Measurements from ENCODE around the gene RETN.

RETN gene

GRCh38 chr19:7680606-7681339, 11.9 kb downstream of the RETN start, which contains the start of gene TRAPPC5:
Gene TRAPPC5, plus strand, starts transcription at chr19:7680833. Its CDS starts 1,421 bp downstream, at chr19:7682254.
- Histone ChIP-seq H3K4me3 (ENCODE audit: low read depth, low read length) (peak within 1 kb of the TSS; percentile 82), H3K9ac (ENCODE audit: low read depth, low read length) (peak within 1 kb of the TSS; percentile 70), H3K27me3 (ENCODE audit: control insufficient read depth, insufficient read depth, low read length) (peaks cover 8% of the 10 kb centered on the region), H3K9me3 (ENCODE audit: control insufficient read depth, insufficient read depth, low read length) (no peaks in the 10 kb centered on the region), H3K4me1 (ENCODE audit: control insufficient read depth, insufficient read depth, low read length) (peaks cover 7% of the 10 kb centered on the region), H3K36me3 (ENCODE audit: control insufficient read depth, insufficient read depth, low read length) (peaks cover 12% of the 10 kb centered on the region)

DNA sequence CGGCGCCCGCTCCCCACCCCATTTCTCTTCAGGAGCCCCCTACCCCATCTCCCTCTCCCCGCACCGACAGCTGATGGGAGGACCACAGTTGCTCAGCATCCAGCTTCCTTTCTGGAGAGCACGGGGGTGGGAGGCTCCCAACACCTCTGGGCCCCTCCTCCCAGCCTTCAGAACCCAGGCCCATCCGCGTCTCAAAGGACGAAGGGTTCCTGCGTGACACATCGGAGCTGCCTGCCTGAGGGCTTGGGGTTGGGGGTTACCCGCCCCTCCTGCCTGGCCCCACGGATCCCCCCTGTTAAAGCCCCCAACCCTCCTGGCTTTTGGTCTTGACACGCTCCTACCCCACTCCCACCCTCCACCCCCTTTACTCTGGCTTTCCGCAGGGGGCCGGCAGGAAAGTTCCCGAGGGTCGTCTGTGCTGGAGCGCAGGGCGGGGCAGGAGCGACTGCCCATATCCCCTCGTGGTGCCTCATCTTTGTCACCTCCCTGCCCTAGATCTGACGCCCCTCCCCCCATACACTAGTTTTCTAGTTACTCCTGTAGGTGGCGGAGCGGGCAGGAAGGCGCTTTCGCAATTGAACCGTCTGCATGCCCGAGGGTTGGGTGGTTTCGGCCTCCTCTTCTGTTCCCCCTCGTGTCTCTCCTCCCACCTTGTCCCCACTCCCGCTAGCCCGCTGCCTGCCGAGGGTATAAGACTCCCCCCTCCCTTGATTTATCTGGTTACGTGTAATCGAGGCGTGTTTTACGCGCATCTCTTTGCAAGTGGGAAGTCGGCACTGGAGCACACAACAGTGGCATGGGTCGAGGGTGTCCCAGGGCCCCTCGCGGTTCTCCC, 12.7 kb downstream of the RETN start:
- Histone ChIP-seq H3K4me3 (ENCODE audit: low read depth, low read length) (peak overlapping the region; percentile 82), H3K27me3 (ENCODE audit: control insufficient read depth, insufficient read depth, low read length) (peaks cover 5% of the 10 kb centered on the region), H3K9me3 (ENCODE audit: control insufficient read depth, insufficient read depth, low read length) (no peaks in the 10 kb centered on the region), H3K9ac (ENCODE audit: low read depth, low read length) (peak overlapping the region; percentile 73), H3K4me1 (ENCODE audit: control insufficient read depth, insufficient read depth, low read length) (peaks cover 7% of the 10 kb centered on the region), H3K36me3 (ENCODE audit: control insufficient read depth, insufficient read depth, low read length) (peaks cover 12% of the 10 kb centered on the region)

- H3K4me3 ChIP-seq (ENCODE audit: low read depth, low read length): peak overlapping the region; percentile 82
- H3K9ac ChIP-seq (ENCODE audit: low read depth, low read length): peak overlapping the region; percentile 73
Measured at GRCh38 chr19:7682175-7682855, 13.5 kb downstream of the RETN start.

DNA sequence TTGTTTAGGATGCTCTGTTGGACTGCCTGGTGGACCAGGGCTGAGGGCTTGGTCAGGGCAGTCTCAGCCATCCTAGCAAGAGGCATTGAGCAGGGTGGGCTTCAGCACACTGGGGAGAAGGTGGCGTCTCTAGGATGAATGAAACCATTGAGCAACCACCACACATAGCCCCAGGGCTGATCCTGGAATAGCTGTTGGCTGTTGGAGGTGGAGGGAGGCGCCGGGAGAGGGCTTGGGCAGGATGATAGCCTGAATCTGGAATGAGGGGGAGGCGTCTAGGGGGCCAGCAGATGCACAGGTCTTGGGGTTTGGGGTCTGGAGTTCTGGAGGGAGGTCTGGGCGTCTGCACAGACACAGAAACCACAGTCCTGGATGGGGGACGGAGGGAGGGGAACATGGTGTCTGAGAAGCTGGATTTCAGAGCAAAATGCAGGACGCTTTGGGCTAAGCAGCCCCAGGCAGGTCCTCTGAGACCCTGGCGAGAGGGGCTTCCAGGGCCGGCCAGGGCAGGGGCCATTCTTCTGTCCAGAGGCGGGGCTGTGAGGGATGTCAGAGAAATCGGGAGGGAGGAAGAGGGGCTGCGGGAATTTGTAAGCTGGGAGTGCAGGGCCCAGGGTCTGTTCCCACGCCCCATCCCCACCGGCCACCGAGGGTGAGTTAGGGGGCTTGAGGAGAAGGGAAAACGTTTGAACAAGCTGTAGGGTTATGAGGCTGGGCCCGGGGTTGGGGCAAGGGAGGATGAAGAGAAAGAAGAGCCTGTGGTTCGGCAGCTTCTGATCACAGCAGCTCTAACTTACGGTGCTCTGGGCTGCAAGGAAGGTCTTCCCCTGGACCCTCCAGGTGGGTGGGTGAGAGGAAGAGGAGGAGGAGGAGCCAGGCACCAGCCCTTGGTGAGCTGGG, 16.9 kb downstream of the RETN start:
- Histone ChIP-seq H3K4me3 (ENCODE audit: low read depth, low read length) (peak overlapping the region; percentile 43), H3K36me3 (ENCODE audit: control insufficient read depth, insufficient read depth, low read length) (peaks cover 12% of the 10 kb centered on the region), H3K9ac (ENCODE audit: low read depth, low read length) (peak overlapping the region; percentile 26), H3K4me1 (ENCODE audit: control insufficient read depth, insufficient read depth, low read length) (peaks cover 7% of the 10 kb centered on the region), H3K27me3 (ENCODE audit: control insufficient read depth, insufficient read depth, low read length) (no peaks in the 10 kb centered on the region), H3K9me3 (ENCODE audit: control insufficient read depth, insufficient read depth, low read length) (no peaks in the 10 kb centered on the region)

More at GRCh38 chr19:7682175-7682855, 13.5 kb downstream of the RETN start:
- peaks cover 12% of the 10 kb centered on the region for H3K36me3 ChIP-seq (ENCODE audit: control insufficient read depth, insufficient read depth, low read length)
- peaks cover 2% of the 10 kb centered on the region for H3K27me3 ChIP-seq (ENCODE audit: control insufficient read depth, insufficient read depth, low read length)
- peaks cover 7% of the 10 kb centered on the region for H3K4me1 ChIP-seq (ENCODE audit: control insufficient read depth, insufficient read depth, low read length)
- no peaks in the 10 kb centered on the region for H3K9me3 ChIP-seq (ENCODE audit: control insufficient read depth, insufficient read depth, low read length)

- no peaks in the 10 kb centered on the region for H3K9me3 ChIP-seq (ENCODE audit: control insufficient read depth, insufficient read depth, low read length)
- no peak overlapping the region for H3K4me3 ChIP-seq (ENCODE audit: low read depth, low read length)
- peaks cover 12% of the 10 kb centered on the region for H3K36me3 ChIP-seq (ENCODE audit: control insufficient read depth, insufficient read depth, low read length)
- H3K9ac ChIP-seq (ENCODE audit: low read depth, low read length): no peak overlapping the region
- peaks cover 5% of the 10 kb centered on the region for H3K4me1 ChIP-seq (ENCODE audit: control insufficient read depth, insufficient read depth, low read length)
- H3K27me3 ChIP-seq (ENCODE audit: control insufficient read depth, insufficient read depth, low read length): peaks cover 2% of the 10 kb centered on the region
Measured at GRCh38 chr19:7687177-7687576, 18.3 kb downstream of the RETN start.

GRCh38 chr19:7689165-7689564, 20.3 kb downstream of the RETN start:
- Histone ChIP-seq H3K9me3 (ENCODE audit: control insufficient read depth, insufficient read depth, low read length) (no peaks in the 10 kb centered on the region), H3K9ac (ENCODE audit: low read depth, low read length) (no peak overlapping the region), H3K27me3 (ENCODE audit: control insufficient read depth, insufficient read depth, low read length) (peaks cover 2% of the 10 kb centered on the region), H3K4me3 (ENCODE audit: low read depth, low read length) (no peak overlapping the region), H3K4me1 (ENCODE audit: control insufficient read depth, insufficient read depth, low read length) (peaks cover 5% of the 10 kb centered on the region), H3K36me3 (ENCODE audit: control insufficient read depth, insufficient read depth, low read length) (no peaks in the 10 kb centered on the region)

DNA sequence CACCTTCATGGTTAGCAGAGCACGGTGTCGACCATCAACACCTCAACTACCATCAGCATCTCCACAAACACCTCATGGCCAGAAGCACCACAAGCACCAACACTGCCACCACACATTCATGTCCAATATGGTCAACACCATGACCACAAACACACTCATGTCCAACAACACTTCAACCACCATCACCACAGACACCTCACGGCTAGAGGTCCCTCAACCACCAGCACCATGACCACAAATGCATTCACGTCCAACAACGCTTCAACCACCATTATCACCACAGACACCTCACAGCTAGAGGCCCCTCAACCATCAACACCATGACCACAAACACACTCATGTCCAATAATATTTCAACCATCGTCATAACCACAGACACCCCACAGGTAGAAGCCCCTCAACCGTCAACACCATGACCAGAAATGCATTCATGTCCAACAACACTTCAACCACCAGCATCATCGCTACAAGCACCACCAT, 22.0 kb downstream of the RETN start:
- no peak overlapping the region for H3K9ac ChIP-seq (ENCODE audit: low read depth, low read length)
- H3K4me3 ChIP-seq (ENCODE audit: low read depth, low read length): no peak overlapping the region
- no peaks in the 10 kb centered on the region for H3K4me1 ChIP-seq (ENCODE audit: control insufficient read depth, insufficient read depth, low read length)
- no peaks in the 10 kb centered on the region for H3K9me3 ChIP-seq (ENCODE audit: control insufficient read depth, insufficient read depth, low read length)
- no peaks in the 10 kb centered on the region for H3K36me3 ChIP-seq (ENCODE audit: control insufficient read depth, insufficient read depth, low read length)
- peaks cover 4% of the 10 kb centered on the region for H3K27me3 ChIP-seq (ENCODE audit: control insufficient read depth, insufficient read depth, low read length)

DNA sequence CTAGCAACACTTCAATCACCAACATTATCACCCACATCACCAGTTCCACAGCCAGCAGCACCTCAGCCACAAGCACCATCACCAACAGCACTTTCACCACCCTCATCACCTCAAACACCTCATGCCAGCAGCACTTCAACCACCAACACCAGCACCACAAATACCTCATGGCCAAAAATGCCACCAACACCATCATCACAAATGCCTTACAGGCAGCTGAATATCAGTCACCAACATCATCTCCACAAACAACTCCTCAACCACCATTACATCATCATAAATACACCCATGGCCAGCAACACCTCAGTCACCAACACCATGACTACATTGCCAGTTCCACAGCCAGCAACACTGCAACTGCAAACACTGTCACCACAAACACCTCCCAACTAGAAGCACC, 22.6 kb downstream of the RETN start:
- Histone ChIP-seq H3K4me3 (ENCODE audit: low read depth, low read length) (no peak overlapping the region), H3K4me1 (ENCODE audit: control insufficient read depth, insufficient read depth, low read length) (no peaks in the 10 kb centered on the region), H3K9ac (ENCODE audit: low read depth, low read length) (no peak overlapping the region), H3K27me3 (ENCODE audit: control insufficient read depth, insufficient read depth, low read length) (peaks cover 4% of the 10 kb centered on the region), H3K36me3 (ENCODE audit: control insufficient read depth, insufficient read depth, low read length) (no peaks in the 10 kb centered on the region), H3K9me3 (ENCODE audit: control insufficient read depth, insufficient read depth, low read length) (no peaks in the 10 kb centered on the region)

GRCh38 chr19:7692417-7693088, 23.7 kb downstream of the RETN start:
- peaks cover 4% of the 10 kb centered on the region for H3K4me1 ChIP-seq (ENCODE audit: control insufficient read depth, insufficient read depth, low read length)
- H3K36me3 ChIP-seq (ENCODE audit: control insufficient read depth, insufficient read depth, low read length): no peaks in the 10 kb centered on the region
- no peak overlapping the region for H3K4me3 ChIP-seq (ENCODE audit: low read depth, low read length)
- H3K27me3 ChIP-seq (ENCODE audit: control insufficient read depth, insufficient read depth, low read length): peaks cover 4% of the 10 kb centered on the region
- H3K9ac ChIP-seq (ENCODE audit: low read depth, low read length): no peak overlapping the region
- H3K9me3 ChIP-seq (ENCODE audit: control insufficient read depth, insufficient read depth, low read length): no peaks in the 10 kb centered on the region

GRCh38 chr19:7694499-7694898, 25.6 kb downstream of the RETN start:
- H3K4me1 ChIP-seq (ENCODE audit: control insufficient read depth, insufficient read depth, low read length): peaks cover 7% of the 10 kb centered on the region
- H3K4me3 ChIP-seq (ENCODE audit: low read depth, low read length): no peak overlapping the region
- H3K36me3 ChIP-seq (ENCODE audit: control insufficient read depth, insufficient read depth, low read length): no peaks in the 10 kb centered on the region
- H3K27me3 ChIP-seq (ENCODE audit: control insufficient read depth, insufficient read depth, low read length): peaks cover 8% of the 10 kb centered on the region
- no peak overlapping the region for H3K9ac ChIP-seq (ENCODE audit: low read depth, low read length)
- no peaks in the 10 kb centered on the region for H3K9me3 ChIP-seq (ENCODE audit: control insufficient read depth, insufficient read depth, low read length)

Data from iPS-15b (cell line).